GM19438 (cell line): Measurements from ENCODE around the gene B4GALNT1.

Experiments used
- ATAC-seq: cut with Tn5 transposase; IDR thresholded peaks from one replicate; pipeline ENCODE4 v1.9.1; 2021; ENCODE audit warnings: low read depth; ENCODE audit not compliant: unreplicated experiment

B4GALNT1 gene

DNA sequence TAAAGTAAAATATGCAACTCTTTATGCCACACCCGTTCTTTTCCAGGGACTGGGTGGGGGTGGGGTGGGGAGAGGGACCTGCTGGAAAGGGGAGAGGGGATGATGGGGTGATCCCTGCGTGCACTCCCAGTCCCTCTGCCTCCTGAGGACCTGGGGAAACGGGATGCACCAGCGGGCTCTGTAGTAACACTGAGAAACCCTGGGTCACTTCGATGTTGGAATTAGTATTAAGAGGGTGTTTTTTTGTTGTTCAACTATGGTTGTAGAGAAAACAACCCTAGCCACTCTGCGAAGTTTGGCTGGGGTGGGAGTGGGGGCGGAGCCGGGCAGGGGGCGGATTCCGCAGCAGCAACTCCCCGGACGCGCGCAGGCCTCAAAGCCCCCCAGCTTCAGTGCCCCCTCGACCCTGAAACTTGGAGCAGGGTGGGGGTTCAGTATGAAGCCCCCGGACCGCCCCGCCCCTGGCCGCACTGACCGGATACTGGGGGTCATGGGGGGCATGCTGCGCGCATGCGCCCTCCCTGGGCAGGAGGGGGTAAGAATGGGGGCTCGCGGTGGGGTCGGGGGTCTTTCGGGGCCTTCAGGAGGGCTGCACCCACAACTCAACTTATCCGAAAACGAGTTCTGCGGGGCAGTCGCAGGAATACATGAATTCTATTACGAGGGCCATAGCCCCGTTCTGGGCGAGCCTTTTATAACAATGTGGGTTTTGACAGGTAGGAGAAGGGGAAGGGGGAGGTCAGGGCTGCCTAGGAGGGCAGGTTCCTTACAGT is 23.0 kb downstream of the B4GALNT1 start:
- ATAC-seq = no peak

DNA sequence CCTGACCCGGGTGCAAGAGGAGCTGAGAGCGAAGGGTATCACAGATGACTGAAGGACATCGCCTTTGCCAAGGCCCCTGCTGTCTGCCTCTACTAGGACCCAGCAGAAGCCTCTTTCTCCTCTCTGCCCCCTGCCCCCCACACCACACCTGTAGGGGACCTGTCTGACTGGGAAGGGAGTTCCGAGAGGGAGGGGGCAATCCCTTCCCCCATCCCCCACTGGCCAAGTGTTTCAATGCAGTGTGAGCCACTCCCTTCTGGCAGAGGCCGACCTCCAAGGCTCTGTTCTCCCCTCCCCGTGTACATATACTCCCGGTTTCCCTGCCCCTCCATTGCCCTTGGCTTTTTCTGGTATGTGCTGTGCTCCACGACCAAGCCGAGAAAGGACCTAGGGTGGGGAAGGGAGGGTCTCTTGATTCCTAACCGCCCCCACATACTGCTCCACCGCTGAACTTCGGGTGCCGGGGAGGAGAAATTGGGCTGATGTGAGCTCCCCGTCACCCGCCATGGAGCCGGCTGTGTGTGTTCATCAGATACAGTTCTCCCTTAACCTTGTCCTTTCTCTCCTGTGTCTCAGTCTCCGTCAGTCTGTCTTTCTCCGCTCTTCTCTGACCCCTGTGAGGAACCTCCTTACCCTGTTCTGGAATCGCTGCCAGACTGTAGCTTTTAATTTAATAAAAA is 23.8 kb downstream of the B4GALNT1 start:
- no peak for ATAC-seq

DNA sequence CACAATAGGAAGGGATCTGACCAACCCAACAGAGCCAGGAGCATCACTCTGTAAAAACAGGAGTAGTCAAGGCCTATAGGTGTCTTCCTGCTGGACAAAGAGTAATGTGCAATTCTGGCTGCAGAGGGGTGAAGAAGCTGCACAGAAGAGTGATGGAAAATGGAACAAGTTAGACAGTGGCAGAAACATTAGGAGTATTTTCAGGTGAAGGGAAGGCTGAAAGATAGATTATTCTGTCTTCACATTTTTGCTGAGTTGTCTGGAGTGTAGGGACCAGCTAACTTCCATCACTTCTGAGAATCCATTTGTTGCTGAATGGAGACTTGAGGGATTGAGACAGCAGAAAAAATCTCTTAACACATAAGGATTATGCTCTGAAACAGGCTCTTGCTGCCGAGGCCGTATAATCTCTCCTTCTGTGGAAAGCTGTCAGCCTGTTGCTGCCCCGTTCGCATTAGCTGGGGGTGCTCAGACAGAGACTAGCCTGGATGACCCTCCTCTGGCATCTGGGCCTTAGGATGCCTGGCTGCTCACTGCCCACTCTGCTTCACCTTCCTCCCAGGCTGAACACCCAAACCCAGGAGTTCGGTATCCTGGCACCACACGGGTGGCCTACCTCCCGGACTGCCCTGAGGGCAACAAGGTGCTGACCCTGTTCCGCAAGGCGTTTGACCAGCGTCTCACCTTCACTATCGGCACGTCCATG is 24.9 kb downstream of the B4GALNT1 start:
- no peak for ATAC-seq

DNA sequence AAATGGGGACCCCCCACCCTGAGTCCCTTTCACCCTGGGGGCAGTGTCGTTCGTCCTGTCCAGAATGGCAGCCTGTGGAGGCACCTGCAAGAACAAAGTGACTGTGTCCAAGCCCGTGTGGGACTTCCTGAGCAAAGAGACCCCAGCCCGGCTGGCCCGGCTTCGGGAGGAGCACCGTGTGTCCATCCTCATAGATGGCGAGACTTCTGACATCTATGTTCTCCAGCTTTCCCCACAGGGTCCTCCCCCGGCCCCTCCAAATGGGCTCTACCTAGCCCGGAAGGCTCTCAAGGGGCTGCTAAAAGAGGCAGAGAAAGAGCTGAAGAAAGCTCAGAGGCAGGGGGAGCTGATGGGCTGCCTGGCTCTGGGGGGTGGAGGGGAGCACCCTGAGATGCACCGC is 26.2 kb downstream of the B4GALNT1 start:
- no peak for ATAC-seq

DNA sequence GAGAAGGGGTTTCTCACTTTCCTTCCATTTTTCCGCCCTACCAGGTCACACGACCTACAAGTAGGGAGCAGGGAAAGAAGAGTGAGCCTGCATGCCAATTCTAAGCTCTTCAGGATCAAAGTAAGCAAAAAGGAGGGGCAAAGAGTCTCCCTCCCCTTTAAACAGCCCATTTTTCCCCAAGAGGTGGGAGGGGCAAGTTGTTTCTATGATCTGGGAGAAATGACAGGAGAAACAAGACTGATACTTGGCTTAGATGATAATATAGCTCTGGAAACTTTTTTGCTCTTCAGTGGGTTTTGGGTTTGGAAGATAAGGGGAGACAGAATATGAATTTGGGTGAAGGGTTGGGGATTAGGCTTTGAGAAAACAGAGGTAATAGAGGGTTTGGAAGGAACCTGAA is 26.6 kb downstream of the B4GALNT1 start:
- ATAC-seq = no peak

DNA sequence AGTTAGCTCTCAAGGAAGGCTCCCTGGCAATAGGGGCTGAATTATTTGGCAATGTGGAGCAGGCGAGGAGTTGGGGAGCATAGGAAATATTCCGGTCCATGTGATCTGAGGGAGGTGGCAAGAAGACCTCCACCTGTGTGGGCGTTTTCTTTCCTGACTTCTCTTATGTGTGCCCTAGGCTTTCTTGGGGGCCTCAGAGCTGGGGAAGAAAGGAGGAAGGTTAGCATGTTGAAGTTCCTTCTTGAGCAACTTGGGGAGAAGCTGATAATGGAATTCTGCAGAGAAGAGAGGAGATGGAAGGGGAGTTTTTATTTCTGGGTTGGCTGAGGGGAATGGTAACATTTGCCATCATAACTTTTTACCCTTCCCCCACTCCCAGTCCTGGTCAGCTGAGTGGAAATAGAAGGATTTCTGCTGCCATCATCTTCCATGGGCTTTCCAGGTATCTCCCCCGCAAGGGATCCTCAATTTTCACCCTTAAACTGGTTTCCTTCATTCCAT is 27.1 kb downstream of the B4GALNT1 start:
- ATAC-seq = no peak

DNA sequence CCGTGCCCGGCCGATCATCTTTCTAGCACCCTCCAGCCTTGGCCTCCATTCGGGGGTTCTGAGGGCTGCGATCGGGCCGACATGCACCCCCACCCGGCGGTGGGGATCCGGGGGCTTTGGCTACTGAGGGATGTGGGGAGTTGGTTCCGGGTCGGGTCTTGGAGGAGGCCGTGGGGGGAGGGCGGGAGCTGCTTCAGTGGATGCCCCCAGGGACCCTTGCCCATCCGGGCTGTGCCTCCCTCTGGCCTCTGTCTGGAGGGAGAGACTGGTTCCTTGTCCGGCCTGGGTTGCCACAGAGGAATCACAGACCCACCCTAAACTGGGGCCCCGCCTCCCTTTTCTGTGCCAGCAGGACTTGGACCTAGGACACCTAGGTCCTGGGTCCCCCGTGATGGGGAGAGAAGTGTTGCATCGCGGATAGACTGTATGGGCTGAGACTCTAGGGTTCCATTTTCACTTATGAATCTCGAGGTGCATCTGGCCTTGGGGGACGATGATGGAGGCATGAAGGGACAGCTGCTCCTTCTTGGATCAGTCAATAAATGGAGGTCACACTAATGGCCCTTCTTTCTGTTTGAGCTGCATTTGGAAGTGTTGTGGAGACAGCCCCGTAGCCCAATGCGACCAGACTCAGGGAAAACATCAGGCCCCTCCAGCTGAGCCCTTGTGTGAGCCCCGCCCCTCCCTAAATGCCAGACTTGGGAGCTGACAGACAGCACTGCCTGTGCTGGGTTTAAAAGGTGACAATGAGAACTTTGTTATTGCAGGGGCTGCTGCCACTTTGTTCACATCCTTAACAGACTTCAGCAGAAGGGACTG is 27.8 kb downstream of the B4GALNT1 start:
- ATAC-seq = peak; percentile 35

DNA sequence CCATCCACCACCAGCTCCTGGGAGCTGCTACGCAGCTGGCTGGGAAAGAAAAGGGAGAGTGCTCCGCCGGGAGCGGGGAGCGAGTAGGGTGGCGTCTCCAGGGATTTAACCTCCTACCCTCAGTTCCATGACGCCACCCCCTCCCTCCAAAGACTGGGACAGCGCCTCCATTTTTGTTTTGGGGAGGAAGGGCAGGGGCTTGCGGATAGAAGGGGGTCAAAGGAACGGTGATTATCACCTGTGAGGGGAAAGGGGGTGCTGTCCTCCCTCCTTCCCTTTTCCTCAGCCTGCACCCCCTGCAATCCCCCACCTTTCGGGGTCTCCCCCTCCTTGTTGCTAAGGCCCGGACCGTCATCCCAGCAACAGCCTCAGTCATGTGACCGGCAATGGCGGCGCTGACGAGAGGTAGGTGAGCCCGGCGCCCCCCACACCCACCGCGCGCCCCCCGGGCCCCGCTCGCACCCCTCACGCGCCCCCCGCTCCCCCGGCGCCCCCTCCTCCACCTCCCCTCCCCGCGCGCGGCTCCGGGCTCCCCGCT is 28.5 kb downstream of the B4GALNT1 start, which contains the start of gene DTX3:
Gene DTX3 (plus strand): TSS at position 371 of the 538 bp plus-strand sequence. CDS start 1,694 bp downstream, outside the sequence.
- ATAC-seq = peak; percentile 58

DNA sequence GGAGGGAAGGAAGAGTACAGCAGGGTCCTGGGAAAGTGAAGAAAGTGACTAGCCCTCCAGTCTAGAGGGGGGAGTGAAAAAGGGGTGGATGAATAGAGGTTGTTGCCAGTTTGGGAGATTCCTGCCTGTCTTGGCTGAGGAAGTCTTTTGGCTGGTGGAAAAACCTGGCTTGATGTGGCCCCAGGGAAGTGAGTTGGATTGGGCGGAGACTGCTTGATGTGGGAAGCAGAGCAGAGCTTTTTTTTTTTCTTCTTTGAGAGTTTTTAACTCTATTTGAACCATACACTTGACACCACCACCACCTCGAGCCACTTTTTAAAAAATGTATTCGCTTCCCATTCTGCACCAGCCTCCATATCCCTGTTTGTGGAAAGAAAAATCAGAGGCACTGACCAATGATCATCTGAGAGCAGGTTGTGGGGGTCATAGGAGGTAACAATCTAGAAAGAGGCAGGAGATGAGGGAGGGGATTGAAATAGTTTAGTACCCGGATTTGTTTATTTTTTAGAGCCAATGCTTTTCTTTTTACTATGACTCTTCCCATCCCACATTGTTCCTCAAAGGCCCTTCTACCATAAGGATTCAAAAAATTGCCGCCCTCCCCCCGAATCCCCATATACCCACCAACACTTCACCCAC is 29.1 kb downstream of the B4GALNT1 start:
- no peak for ATAC-seq

DNA sequence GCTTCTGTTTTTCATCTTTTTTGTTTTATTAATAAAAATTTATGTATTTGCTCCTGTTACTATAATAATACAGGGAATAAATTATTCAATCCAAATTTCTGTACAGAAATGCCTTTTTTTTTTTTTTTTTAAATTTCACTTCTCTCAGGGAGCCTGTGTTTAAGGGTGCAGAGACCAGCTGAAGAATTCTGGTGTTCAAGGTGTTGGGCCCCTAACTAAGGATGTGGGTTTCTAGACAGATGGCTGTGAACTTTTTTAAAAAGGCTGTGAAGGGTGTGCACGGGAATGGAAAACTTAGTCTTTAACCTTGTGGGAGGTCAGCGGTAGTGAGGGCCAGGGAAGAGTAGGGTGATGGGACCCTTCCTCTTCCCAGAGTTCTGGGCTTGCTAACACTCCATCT is 29.7 kb downstream of the B4GALNT1 start:
- ATAC-seq = no peak

DNA sequence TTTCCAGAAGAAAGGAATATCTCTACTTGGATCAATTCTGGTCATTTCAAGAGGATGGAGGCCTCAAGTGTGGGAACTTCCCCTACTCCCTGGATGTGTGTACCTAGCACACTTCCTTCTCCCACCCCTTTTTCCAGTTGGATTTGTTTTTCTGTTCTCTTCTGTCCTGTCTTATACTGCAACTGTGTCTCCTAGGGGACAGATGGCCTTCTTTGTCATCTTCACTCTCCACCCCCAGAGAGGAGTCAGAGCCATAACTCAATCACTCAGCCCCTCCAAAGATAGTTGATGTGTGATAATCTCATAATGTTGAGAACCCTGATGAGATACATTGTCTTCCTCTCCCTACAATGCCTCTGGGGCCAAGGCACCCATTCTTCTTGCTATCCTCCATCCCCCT is 30.5 kb downstream of the B4GALNT1 start:
- ATAC-seq = no peak

DNA sequence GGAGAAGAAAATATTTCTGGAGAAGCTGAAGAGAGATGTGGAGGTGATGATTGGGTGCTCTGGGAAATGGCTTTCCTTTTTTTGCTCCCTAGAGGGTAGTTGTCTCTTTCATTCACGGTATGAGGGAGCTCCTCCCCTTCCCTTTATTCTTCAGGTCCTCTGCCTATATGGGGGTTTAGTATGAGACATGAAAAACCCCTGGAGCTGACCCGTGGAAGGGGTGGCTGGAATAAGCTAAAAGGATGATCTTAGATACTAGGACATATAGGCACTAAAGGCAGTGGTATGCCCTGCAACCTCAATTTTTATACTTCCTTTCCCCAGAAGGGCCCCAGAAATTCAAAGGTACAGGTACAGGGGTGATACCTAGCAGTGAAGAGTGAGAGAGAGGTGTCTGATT is 32.6 kb downstream of the B4GALNT1 start:
- no peak for ATAC-seq

DNA sequence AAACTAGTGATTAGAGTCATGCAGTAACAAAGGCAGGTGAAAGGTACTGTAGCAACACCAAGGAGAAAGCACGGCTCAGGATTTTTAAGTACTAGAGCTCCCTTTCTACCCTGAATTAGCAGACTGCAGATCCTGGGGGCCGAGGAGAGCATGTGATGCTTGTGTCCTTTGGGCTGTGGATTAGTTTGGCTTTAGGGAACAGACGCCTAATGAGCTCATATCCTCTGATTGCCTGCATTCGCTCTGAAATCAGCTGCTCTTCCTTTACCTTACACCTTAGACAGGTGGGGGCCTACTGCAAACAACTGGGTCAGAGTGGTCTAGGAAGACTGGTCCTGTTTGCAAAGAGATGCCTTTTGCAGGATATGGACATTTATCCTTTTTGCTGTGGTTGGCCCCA is 39.8 kb downstream of the B4GALNT1 start:
- ATAC-seq = no peak

DNA sequence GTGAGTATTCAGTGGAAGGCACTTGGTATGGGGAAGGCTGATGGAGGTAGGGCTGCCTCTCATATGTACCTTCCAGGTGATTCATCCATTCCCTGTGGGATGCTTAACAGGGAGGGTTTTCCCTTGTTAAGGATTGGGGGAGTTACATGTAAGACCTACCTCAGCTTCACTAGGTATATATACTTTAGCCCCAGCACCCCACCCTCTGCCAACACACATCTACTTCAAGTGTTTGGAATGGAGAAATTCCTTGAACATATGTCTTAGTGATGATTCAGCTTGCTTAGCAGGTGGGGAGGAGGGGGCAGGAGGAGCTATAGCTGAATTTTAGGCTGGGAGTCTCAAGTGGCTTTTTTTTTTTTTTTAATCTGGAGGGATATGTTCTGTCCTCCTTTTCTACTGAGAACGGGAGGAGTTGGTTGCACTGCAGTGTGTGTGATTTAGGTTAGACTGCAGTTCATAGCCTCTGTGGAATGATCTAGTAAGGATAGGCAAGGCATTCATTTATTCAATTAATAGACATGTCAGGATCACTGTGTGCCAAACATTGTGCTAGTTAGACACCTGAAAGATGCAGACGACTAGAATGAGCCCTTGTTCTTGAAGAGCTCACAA is 40.3 kb downstream of the B4GALNT1 start:
- no peak for ATAC-seq

DNA sequence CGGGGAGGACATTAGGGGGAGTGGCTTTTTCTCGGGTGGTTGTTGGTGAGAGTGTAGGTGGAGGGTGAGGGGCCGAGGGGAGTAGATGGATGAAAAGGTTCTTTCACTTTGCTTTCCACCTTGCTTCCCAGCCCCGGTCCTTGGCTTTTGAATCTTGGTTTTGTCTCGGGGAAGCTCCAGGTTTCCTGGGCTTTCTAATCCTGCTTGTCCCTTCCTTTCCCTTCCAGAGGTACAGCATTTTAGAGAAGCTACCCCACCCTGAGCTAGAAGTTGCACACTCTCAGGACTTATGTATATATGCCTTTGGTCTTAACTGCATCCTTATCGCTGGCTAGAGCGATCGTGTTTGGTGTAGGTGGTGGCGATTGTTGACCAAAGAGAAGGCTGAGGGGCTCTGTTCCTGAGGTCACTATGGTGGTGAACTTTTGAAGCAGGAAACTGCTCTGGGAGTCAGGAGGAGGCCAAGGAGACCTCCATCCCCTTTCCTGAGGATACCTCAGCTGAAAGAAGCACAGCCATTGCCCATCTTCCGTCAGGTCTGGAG is 41.1 kb downstream of the B4GALNT1 start:
- no peak for ATAC-seq

DNA sequence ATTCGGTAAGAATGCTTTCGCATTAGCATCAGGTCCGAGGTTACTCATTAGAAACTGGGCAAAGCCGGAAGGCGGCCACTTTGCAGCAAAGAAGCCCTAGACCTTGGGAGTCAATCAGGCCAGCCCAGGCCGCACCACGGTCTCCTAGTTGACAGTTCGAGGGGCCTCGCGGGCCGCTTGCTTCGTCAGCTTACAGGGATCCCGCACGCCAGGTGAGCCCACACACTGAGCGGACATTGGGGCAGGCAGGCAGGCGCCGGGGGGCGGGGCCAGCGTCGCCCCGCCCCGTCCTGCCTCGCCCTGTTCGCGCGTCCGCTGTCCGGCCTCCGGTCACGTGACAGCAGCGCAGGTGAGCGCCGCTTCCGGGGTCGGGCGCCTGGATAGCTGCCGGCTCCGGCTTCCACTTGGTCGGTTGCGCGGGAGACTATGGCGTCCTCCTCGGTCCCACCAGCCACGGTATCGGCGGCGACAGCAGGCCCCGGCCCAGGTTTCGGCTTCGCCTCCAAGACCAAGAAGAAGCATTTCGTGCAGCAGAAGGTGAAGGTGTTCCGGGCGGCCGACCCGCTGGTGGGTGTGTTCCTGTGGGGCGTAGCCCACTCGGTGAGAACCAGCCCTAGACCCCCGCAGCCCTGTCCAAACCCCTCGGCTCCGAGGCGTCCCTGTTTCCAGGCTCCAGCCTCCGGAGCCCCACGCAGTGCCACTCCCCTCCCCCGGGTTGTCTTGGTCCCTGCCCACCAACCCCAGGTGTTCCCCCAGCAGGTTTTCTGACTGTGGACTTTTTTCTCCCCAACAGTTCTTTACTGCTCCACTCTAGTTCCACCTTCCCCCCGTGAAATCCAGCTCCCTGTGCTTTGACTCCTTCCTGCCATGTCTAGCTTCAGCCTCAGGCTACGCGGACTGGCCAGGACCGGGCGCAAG is 41.9 kb downstream of the B4GALNT1 start, which contains the start of gene PIP4K2C:
Gene PIP4K2C (plus strand): TSS at position 329 of the 918 bp plus-strand sequence. CDS start 98 bp downstream, at position 427.
- peak; percentile 95 for ATAC-seq

DNA sequence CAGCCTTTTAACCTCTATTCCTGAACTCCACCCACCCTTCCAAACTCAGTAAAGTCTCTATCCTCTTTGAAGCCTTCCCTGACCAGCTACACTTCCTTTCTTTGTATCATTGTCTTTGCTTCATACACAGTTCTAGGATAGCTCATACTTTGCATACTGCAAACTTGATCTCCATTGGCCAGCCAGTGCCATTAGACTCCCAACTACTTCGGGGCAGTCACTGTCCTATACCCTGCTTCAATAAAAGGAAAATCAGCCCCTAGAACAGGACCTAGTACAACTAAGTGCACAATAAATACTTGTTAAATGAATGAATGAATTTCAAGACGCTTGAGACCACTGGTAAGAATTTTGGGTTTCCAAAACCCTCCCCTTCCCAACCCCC is 42.5 kb downstream of the B4GALNT1 start:
- ATAC-seq = no peak
